K562 (cell line): ENCODE measurements around the gene PDE6B.

ENCODE experiments used
- ATF3 ChIP-seq, 2 experiments: fragments of 450-650 bp in 1 of 2; sonication (generic) in 1 of 2; formaldehyde crosslinking in 1 of 2; IDR thresholded peaks in 1 of 2; conservative IDR thresholded peaks in 1 of 2; 2 replicates each; pipeline versions ENCODE4 v1.6.1 to v1.8.1; 2016 to 2023; ENCODE audit warnings: mild to moderate bottlenecking in 2 of 2, moderate library complexity in 2 of 2, inconsistent platforms in 1 of 2, missing genetic modification reagents in 1 of 2
- ATF7 ChIP-seq: fragments of 450-650 bp; IDR thresholded peaks from 2 replicates; pipeline ENCODE4 v1.7.1; 2014; ENCODE audit warnings: mild to moderate bottlenecking, moderate library complexity
- CBFB ChIP-seq: sonication (generic); formaldehyde crosslinking; IDR thresholded peaks from 2 replicates; pipeline ENCODE4 v1.4.0; 2020; ENCODE audit warnings: mild to moderate bottlenecking, missing genetic modification reagents
- CREM ChIP-seq: IDR thresholded peaks from 2 replicates; pipeline ENCODE4 v1.6.1; 2014; ENCODE audit warnings: antibody characterized with exemption, low read depth
- CTCF ChIP-seq, 3 experiments: IDR thresholded peaks in 2 of 3; conservative IDR thresholded peaks in 1 of 3; 2 replicates each; pipeline ENCODE4 v1.5.1; 2011 to 2012; ENCODE audit warnings: low read length in 3 of 3, mild to moderate bottlenecking in 3 of 3, control low read depth in 2 of 3, improper control_type of control experiment in 1 of 3, inconsistent platforms in 1 of 3, low read depth in 1 of 3, mixed read lengths in 1 of 3, moderate library complexity in 1 of 3; ENCODE audit not compliant: insufficient read depth in 2 of 3
- FOXJ3 ChIP-seq: sonication (generic); formaldehyde crosslinking; IDR thresholded peaks from 2 replicates; pipeline ENCODE4 v1.4.0; 2020; ENCODE audit warnings: mild to moderate bottlenecking, missing genetic modification reagents
- MTA2 ChIP-seq: fragments of 450-650 bp; IDR thresholded peaks from 2 replicates; pipeline ENCODE4 v1.6.1; 2016; ENCODE audit warnings: low read depth
- PATZ1 ChIP-seq: fragments of 250-450 bp; sonication (Bioruptor Pico); IDR thresholded peaks from 2 replicates; pipeline ENCODE4 v1.5.0; 2020; ENCODE audit warnings: mild to moderate bottlenecking, borderline replicate concordance
- POLR2A ChIP-seq: fragments of 450-650 bp; conservative IDR thresholded peaks from 2 replicates; pipeline ENCODE4 v1.6.1; 2016
- SMARCA5 ChIP-seq: fragments of 450-650 bp; IDR thresholded peaks from 2 replicates; pipeline ENCODE4 v1.6.1; 2016
- TF ChIP-seq, protein P1 (sequence below): fragments of 250-450 bp; sonication (Bioruptor Pico); IDR thresholded peaks from 2 replicates; pipeline ENCODE4 v1.5.0; 2022; ENCODE audit warnings: mild to moderate bottlenecking

GRCh38 chr4:576245-576821, 49.0 kb upstream of the PDE6B start, which contains the start of gene TMEM271:
- TF ChIP-seq CBFB (CRISPR knock-in tag) (no peak), CREM (no peak), FOXJ3 (CRISPR knock-in tag) (no peak), POLR2A (no peak), SMARCA5 (no peak), MTA2 (no peak), ATF7 (no peak), PATZ1 (CRISPR knock-in tag) (no peak), ATF3 (IDR thresholded peaks at IDR 0.05) (no peak), ATF3 (CRISPR knock-in tag; conservative IDR thresholded peaks at IDR 0.05) (no peak), CTCF (IDR thresholded peaks at IDR 0.05 in 2 of 3, conservative IDR thresholded peaks at IDR 0.05 in 1 of 3; ENCODE audit: insufficient read depth in 2 of 3, low read depth in 1 of 3, low read length in 3 of 3) (no peak)
- TF ChIP-seq, protein P1, sequence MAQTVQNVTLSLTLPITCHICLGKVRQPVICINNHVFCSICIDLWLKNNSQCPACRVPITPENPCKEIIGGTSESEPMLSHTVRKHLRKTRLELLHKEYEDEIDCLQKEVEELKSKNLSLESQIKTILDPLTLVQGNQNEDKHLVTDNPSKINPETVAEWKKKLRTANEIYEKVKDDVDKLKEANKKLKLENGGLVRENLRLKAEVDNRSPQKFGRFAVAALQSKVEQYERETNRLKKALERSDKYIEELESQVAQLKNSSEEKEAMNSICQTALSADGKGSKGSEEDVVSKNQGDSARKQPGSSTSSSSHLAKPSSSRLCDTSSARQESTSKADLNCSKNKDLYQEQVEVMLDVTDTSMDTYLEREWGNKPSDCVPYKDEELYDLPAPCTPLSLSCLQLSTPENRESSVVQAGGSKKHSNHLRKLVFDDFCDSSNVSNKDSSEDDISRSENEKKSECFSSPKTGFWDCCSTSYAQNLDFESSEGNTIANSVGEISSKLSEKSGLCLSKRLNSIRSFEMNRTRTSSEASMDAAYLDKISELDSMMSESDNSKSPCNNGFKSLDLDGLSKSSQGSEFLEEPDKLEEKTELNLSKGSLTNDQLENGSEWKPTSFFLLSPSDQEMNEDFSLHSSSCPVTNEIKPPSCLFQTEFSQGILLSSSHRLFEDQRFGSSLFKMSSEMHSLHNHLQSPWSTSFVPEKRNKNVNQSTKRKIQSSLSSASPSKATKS (CRISPR knock-in tag) = no peak
